Right lobe of liver (tissue), 6 donors: Measurements from ENCODE around the gene RASA2. TPM values are rescaled to one million over a fixed set of nuclear protein-coding genes. Genes with fewer than 3 reads are reported as not detected.

Source experiments
- ATAC-seq, 4 donors: fragments of 200-7000 bp; cut with Tn5 transposase; one replicate each; pipeline ENCODE4 v1.9.1; 2020; ENCODE audit warnings: mild to moderate bottlenecking in 4 of 4, moderate library complexity in 4 of 4
- DNase-seq, 3 donors: peaks; one replicate each; pipeline ENCODE4 v3.0.0-alpha.2; 2020
- H3K27ac ChIP-seq, 3 donors: fragments of 200-600 bp; one replicate each; pipeline ENCODE4 v1.8.0; 2022
- H3K27me3 ChIP-seq, 2 donors: fragments of 200-600 bp; one replicate each; pipeline ENCODE4 v1.8.0; 2022
- H3K36me3 ChIP-seq, 4 donors: fragments of 200-600 bp; sonication (generic) in 1 of 4; one replicate each; pipeline versions ENCODE4 v1.5.1 to v1.8.0; 2017 to 2022; ENCODE audit warnings: control low read depth in 1 of 4
- H3K4me1 ChIP-seq, 4 donors: fragments of 200-600 bp; sonication (generic) in 1 of 4; one replicate each; pipeline versions ENCODE4 v1.5.1 to v1.8.0; 2017 to 2022; ENCODE audit warnings: control low read depth in 1 of 4
- H3K4me3 ChIP-seq, 3 donors: fragments of 200-600 bp; one replicate each; pipeline ENCODE4 v1.8.0; 2022
- H3K9me3 ChIP-seq, 4 donors: fragments of 200-600 bp; sonication (generic) in 1 of 4; one replicate each; pipeline versions ENCODE4 v1.5.1 to v1.8.0; 2017 to 2022; ENCODE audit warnings: control low read depth in 1 of 4
- CTCF ChIP-seq, 4 donors: fragments of 200-600 bp in 3 of 4; fragments of 450-650 bp in 1 of 4; IDR thresholded peaks; one replicate each; pipeline versions ENCODE4 v1.5.1 to v1.8.0; 2016 to 2022; ENCODE audit warnings: antibody characterized with exemption in 4 of 4, mild to moderate bottlenecking in 2 of 4
- POLR2A ChIP-seq: fragments of 450-650 bp; IDR thresholded peaks from one replicate; pipeline ENCODE4 v1.6.1; 2017; ENCODE audit warnings: antibody characterized with exemption, mild to moderate bottlenecking
- WGBS: methylation state at CpG from one replicate; pipeline ENCODE4 v1.1.6; 2018; ENCODE audit warnings: low coverage, low lambda C conversion rate; ENCODE audit not compliant: insufficient coverage; ENCODE audit errors: missing lambda C conversion rate; 5-methylcytosine and 5-hydroxymethylcytosine counted together
- intact Hi-C, 2 donors: fragments of 100-400 bp; cut with DNase I; formaldehyde crosslinking; loops; one replicate each; pipeline versions ENCODE4 v1.11.2 to v1.14.1; 2022
- long read RNA-seq: library from polyadenylated mRNA; unstranded; transcript quantifications from one replicate; pipeline ENCODE4 v2.0.0, GENCODE V29; 2019
- total RNA-seq, 6 experiments: library from RNA; depleted of rRNA in 2 of 6; stranded (reverse); fragments of >200 nt in 2 of 6; fragmentation: NEBNext Ultra II Directional in 3 of 6; extraction: Animal tissue kit (Norgen Biotek cat#: 25700) in 3 of 6; gene quantifications; one replicate each; pipeline versions ENCODE4 v1.1.0 to v1.2.4, GENCODE V29; 2016 to 2023
- donor health status: DM: no; HTN: yes; CAD: no.
- donor health status: DM: no; HTN: no; CAD: no.
- donor health status: DM: no; HTN: no; CAD: no.
- donor health status: DM: no; HTN: yes; CAD: no.
- donor health status: DM: no; HTN: yes; CAD: no.

RASA2 gene
- total RNA-seq = 1 to 10 TPM; 3.5 to 7.9 (median 5.5) TPM
- long read RNA-seq = 0 reads

DNA sequence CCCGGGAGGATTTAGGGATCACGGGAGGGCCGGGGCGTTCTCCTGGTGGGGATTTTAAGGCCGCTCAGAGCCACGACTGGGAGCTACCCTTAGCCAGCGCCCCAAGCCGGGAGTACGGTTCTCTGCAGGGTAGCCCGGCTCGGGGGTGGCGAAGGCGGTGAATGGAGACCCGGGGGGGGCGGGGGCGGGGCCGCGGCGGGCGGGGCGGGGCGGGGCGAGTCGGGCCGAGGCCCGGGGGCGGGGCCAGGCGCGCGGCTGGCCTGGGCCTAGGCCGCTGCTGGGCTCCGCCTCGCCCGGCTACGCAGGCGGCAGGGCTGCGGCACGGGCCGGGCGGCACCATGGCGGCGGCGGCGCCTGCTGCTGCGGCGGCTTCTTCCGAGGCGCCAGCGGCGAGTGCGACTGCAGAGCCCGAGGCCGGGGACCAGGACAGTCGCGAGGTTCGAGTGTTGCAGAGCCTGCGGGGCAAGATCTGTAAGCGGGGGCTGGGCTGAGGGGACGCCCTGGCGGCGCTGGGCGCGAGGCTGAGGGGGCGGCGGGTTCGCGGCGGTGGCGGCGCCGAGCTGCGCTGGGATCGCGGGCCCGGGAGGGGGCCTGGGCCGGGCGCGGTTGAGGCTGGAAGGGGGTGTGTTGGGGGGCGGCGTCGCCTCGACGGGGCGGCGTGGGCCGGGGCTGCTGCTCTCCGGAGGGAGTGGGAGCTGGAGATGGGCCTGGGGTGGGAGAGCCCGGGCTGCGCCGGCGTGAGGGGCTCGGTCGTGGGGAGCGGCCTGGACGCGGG, at the start of gene RASA2:
Gene RASA2 (plus strand): TSS at position 282 of the 775 bp plus-strand sequence. CDS start 57 bp downstream, at position 339.
- Histone ChIP-seq H3K27ac (peak within 1 kb of the TSS; percentile 75 to 87 (median 83)), H3K4me3 (peak within 1 kb of the TSS; percentile 66 to 81 (median 74)), H3K4me1 (peaks cover 0 to 5% (median 0%) of the 10 kb centered on the region in 4 donors), H3K9me3 (no peaks in the 10 kb centered on the region), H3K27me3 (no peaks in the 10 kb centered on the region), H3K36me3 (no peaks in the 10 kb centered on the region)
- peak; percentile 81 to 91 (median 88) for ATAC-seq
- intact Hi-C loops = no loop called here
- no CpG with 5 or more reads among the region's 96 CpGs for WGBS
- peak; percentile 71 to 76 (median 74) for DNase-seq
- TF ChIP-seq POLR2A (peak; percentile 87), CTCF (IDR thresholded peaks at IDR 0.05) (no peak)

DNA sequence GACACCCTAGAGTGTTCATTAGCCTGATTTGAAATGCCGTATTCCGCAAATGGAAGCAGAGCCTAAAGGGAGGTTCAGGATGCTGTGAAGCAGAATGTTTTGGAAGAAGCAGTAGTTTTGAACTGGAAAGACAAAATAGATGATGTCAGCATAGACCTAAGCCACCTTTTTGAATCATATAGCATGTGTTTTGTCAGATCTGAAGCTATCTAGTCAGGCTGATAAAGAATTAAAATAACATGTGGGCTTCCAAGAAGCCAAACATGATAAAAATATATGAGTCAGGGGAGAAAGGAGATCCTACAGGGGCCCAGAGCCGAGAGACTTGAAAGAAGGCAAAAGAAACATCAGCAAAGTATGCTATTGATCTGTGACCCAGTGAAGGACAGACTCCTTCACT, 47.2 kb upstream of the RASA2 start:
- no peaks in the 10 kb centered on the region for H3K27me3 ChIP-seq
- H3K9me3 ChIP-seq = no peaks in the 10 kb centered on the region
- peaks cover 0 to 13% (median 6%) of the 10 kb centered on the region in 4 donors for H3K4me1 ChIP-seq
- intact Hi-C loops = no loop called here
- 87% methylated on average over 3 of the region's 3 CpGs for WGBS
- no peak overlapping the region for H3K4me3 ChIP-seq
- no peak for TF ChIP-seq POLR2A
- TF ChIP-seq CTCF (IDR thresholded peaks at IDR 0.05) = no peak
- peak overlapping the region in 2 of 3 donors; percentile 20 to 25 for H3K27ac ChIP-seq
- no peak for DNase-seq
- H3K36me3 ChIP-seq = peaks cover 0 to 24% (median 10%) of the 10 kb centered on the region in 4 donors
- no peak for ATAC-seq

- 80% methylated on average over 2 of the region's 3 CpGs for WGBS
- intact Hi-C loops = loop anchor here in 1 of 2 donors (5.0 kb wide), 1 partner anchor 79 kb away; no protein-coding TSS in a partner anchor
- H3K36me3 ChIP-seq = peaks cover 0 to 31% (median 15%) of the 10 kb centered on the region in 4 donors
- no peaks in the 10 kb centered on the region for H3K9me3 ChIP-seq
- no peak for DNase-seq
- peaks cover 0 to 12% (median 5%) of the 10 kb centered on the region in 4 donors for H3K4me1 ChIP-seq
- no peak overlapping the region for H3K4me3 ChIP-seq
- TF ChIP-seq POLR2A (no peak), CTCF (IDR thresholded peaks at IDR 0.05) (no peak)
- peak in 1 of 4 donors; percentile 5 for ATAC-seq
- H3K27ac ChIP-seq = peak overlapping the region in 1 of 3 donors; percentile 37
- H3K27me3 ChIP-seq = no peaks in the 10 kb centered on the region
These were observed 45.9 kb upstream of the RASA2 start for GRCh38 chr3:141440942-141441341.

DNA sequence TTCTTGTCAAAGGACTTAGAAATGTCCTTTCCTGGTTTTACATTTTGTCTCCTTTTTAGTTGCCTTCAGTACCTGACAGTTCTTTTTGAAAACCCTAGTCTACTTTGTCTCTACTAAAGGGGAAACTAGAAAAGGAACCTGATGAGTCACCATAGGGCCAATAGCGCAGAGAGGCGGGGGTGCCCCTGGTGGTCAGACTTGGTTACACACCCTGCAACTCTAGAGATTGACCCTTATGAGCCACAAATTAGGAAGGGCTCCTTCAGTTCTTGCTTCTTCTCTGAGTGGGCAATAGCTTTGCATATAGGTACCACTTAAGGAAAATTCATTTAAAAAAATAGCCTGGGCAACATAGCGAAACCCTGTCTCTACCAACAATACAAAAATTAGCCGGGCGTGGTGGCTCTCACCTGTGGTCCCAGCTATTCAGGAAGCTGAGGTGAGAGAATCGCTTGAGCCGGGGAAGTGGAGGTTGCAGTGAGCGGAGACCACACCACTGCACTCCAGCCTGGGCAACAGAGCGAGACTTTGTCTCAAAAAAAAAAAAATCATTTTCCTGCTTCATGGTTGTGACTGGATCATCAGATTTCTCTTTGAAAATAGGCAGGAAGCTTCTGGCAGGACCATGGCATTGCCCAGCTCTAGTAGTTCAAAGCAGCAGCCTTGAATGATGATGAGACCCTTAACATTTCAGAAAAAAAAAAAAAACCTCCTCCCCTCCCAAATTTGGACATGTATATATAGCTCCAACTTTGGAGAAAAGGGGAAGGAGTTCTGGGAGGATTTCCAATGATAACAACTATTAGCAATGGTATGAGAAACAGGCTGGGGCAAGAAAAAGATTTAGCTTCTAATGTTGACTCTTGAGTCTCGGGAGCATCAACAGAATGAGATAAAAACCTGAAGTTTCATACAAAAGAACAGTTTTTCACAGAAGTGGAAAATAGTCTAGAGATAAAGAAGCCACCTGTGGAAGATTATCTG, 45.2 kb upstream of the RASA2 start:
- Histone ChIP-seq H3K9me3 (no peaks in the 10 kb centered on the region), H3K4me3 (no peak overlapping the region), H3K36me3 (peaks cover 0 to 31% (median 15%) of the 10 kb centered on the region in 4 donors), H3K27ac (peak overlapping the region in 2 of 3 donors; percentile 21 to 37), H3K27me3 (no peaks in the 10 kb centered on the region), H3K4me1 (peaks cover 0 to 9% (median 2%) of the 10 kb centered on the region in 4 donors)
- DNase-seq (peak; percentile 63 to 79 (median 67)), ATAC-seq (peak; percentile 91 to 97 (median 94))
- TF ChIP-seq CTCF (IDR thresholded peaks at IDR 0.05) = peak; percentile 43 to 85 (median 81)
- no peak for TF ChIP-seq POLR2A
- WGBS = 63% methylated on average over 9 of the region's 10 CpGs
- intact Hi-C loops = loop anchor here in 1 of 2 donors (5.0 kb wide), 1 partner anchor 79 kb away; no protein-coding TSS in a partner anchor
